Measurements from ENCODE around the gene ADCY5.

DNA sequence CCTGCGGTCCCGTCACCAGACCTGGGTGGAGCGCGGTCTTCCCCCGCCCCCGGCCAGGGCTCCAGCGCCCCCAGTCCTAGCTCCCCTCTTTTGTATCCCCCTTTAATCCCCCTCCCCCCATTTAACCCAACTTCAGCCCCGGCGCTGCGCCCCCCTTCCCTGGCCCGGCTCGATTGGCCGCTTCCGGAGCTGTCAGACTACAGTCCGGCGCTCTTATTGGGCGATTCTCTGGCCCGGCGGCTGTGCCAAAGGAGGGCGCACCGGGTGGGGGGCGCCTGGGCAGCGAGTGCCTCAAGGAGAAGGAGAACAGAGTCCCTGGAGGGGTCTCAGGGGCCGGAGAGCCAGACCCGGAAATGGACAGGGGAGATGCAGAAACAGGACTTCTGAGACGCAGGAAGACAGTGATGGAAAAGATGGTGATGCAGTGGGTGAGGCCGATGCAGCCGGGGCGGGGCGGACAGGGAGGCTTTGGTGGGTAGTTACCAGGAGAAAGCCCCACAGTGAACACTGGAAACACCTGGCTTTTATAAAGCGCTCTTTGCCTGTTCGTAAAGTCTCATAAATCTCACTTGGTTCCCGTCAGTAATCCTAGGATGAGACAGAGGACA, 1.2 kb upstream of the ADCY5 start:
- no peak for TF ChIP-seq EZH2phosphoT487 (IDR thresholded peaks at IDR 0.05; ENCODE audit: borderline replicate concordance)
- TF ChIP-seq, protein P1, sequence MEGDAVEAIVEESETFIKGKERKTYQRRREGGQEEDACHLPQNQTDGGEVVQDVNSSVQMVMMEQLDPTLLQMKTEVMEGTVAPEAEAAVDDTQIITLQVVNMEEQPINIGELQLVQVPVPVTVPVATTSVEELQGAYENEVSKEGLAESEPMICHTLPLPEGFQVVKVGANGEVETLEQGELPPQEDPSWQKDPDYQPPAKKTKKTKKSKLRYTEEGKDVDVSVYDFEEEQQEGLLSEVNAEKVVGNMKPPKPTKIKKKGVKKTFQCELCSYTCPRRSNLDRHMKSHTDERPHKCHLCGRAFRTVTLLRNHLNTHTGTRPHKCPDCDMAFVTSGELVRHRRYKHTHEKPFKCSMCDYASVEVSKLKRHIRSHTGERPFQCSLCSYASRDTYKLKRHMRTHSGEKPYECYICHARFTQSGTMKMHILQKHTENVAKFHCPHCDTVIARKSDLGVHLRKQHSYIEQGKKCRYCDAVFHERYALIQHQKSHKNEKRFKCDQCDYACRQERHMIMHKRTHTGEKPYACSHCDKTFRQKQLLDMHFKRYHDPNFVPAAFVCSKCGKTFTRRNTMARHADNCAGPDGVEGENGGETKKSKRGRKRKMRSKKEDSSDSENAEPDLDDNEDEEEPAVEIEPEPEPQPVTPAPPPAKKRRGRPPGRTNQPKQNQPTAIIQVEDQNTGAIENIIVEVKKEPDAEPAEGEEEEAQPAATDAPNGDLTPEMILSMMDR (IDR thresholded peaks at IDR 0.05 in 2 of 3, conservative IDR thresholded peaks at IDR 0.05 in 1 of 3; ENCODE audit: borderline replicate concordance in 1 of 3, insufficient read depth in 1 of 3, low read depth in 2 of 3, low read length in 2 of 3): no peak
- TF ChIP-seq EZH2 (IDR thresholded peaks at IDR 0.05): no peak
- TF ChIP-seq ZFX (IDR thresholded peaks at IDR 0.05): no peak
- TF ChIP-seq POLR2AphosphoS5 (IDR thresholded peaks at IDR 0.05; ENCODE audit: low read depth, low read length): no peak
- TF ChIP-seq JUND (IDR thresholded peaks at IDR 0.05): no peak
- no peak for TF ChIP-seq POLR2A (IDR thresholded peaks at IDR 0.05; ENCODE audit: borderline replicate concordance, extremely low read depth, insufficient read depth, insufficient read length)
- TF ChIP-seq, protein P2, sequence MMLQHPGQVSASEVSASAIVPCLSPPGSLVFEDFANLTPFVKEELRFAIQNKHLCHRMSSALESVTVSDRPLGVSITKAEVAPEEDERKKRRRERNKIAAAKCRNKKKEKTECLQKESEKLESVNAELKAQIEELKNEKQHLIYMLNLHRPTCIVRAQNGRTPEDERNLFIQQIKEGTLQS (IDR thresholded peaks at IDR 0.05): no peak
- no peak for TF ChIP-seq SRF (IDR thresholded peaks at IDR 0.05; ENCODE audit: low read depth)
- TF ChIP-seq, protein P3, sequence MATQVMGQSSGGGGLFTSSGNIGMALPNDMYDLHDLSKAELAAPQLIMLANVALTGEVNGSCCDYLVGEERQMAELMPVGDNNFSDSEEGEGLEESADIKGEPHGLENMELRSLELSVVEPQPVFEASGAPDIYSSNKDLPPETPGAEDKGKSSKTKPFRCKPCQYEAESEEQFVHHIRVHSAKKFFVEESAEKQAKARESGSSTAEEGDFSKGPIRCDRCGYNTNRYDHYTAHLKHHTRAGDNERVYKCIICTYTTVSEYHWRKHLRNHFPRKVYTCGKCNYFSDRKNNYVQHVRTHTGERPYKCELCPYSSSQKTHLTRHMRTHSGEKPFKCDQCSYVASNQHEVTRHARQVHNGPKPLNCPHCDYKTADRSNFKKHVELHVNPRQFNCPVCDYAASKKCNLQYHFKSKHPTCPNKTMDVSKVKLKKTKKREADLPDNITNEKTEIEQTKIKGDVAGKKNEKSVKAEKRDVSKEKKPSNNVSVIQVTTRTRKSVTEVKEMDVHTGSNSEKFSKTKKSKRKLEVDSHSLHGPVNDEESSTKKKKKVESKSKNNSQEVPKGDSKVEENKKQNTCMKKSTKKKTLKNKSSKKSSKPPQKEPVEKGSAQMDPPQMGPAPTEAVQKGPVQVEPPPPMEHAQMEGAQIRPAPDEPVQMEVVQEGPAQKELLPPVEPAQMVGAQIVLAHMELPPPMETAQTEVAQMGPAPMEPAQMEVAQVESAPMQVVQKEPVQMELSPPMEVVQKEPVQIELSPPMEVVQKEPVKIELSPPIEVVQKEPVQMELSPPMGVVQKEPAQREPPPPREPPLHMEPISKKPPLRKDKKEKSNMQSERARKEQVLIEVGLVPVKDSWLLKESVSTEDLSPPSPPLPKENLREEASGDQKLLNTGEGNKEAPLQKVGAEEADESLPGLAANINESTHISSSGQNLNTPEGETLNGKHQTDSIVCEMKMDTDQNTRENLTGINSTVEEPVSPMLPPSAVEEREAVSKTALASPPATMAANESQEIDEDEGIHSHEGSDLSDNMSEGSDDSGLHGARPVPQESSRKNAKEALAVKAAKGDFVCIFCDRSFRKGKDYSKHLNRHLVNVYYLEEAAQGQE (IDR thresholded peaks at IDR 0.05; ENCODE audit: low read depth): no peak
- TF ChIP-seq ZNF274 (IDR thresholded peaks at IDR 0.05; ENCODE audit: low read depth, low read length): no peak
